Astrocyte (in vitro differentiated cells and primary cell): ENCODE measurements around the gene SMARCD1.

Source experiments
- CTCF ChIP-seq: IDR thresholded peaks from 2 replicates; pipeline ENCODE4 v1.5.1; 2011; ENCODE audit warnings: low read depth, mild to moderate bottlenecking, inconsistent platforms, low read length, moderate library complexity; ENCODE audit not compliant: insufficient read depth
- EZH2 ChIP-seq: IDR thresholded peaks from 2 replicates; pipeline ENCODE4 v1.6.1; 2012; ENCODE audit warnings: mild to moderate bottlenecking, low read length, inconsistent platforms; ENCODE audit not compliant: insufficient read depth

- TF ChIP-seq CTCF, result no peak
- TF ChIP-seq EZH2, result no peak
Measured at GRCh38 chr12:50087995-50088394, 2.9 kb downstream of the SMARCD1 start.
